ENCODE measurements around the gene PHC2. TPM values are rescaled to one million over a fixed set of nuclear protein-coding genes. Genes with fewer than 3 reads are reported as not detected.

Gene PHC2
- total RNA-seq, 2 donors from 2014 or later: 60.6 to 74.8 TPM

DNA sequence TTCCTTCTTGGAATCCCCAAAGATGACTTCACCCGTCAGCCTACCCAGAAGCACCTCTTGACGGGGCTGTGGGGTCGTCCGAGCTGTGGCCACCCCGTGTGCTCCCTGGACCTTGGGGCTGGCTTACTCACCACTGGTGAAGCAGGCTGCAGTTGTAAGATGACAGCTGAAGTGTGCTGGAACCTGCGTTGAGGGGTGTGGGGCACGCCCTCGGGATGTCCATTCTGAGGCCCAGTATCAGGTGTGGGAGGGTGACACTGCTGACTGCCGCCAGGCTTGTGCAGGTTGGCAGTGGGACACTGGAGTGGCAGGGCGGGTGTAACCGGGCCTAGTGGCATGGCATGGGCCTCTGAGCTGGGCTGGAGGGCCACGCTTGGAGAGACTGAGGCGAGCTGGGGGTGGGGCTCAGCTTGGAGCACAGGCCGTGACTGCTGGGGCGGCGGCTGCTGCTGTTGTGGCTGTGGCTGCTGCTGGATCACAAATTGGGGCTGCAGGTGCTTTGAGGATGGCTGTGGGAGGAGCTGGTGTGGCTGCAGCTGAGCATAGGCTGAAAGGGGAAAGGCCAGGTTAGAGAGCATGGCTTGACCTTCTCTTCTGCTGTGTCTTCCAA lies 76.1 kb downstream of the PHC2 start:
- no peaks in the 10 kb centered on the region for H3K27me3 ChIP-seq
- H3K4me3 ChIP-seq: no peak overlapping the region
- TF ChIP-seq, protein P1, sequence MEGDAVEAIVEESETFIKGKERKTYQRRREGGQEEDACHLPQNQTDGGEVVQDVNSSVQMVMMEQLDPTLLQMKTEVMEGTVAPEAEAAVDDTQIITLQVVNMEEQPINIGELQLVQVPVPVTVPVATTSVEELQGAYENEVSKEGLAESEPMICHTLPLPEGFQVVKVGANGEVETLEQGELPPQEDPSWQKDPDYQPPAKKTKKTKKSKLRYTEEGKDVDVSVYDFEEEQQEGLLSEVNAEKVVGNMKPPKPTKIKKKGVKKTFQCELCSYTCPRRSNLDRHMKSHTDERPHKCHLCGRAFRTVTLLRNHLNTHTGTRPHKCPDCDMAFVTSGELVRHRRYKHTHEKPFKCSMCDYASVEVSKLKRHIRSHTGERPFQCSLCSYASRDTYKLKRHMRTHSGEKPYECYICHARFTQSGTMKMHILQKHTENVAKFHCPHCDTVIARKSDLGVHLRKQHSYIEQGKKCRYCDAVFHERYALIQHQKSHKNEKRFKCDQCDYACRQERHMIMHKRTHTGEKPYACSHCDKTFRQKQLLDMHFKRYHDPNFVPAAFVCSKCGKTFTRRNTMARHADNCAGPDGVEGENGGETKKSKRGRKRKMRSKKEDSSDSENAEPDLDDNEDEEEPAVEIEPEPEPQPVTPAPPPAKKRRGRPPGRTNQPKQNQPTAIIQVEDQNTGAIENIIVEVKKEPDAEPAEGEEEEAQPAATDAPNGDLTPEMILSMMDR (IDR thresholded peaks at IDR 0.05): no peak
- H3K9me3 ChIP-seq: no peaks in the 10 kb centered on the region
- H3K36me3 ChIP-seq: no peaks in the 10 kb centered on the region
- intact Hi-C loops (cut with DNase I): no loop called here
- no peak overlapping the region for H3K9ac ChIP-seq (ENCODE audit: low read depth in 2 of 2, low read length in 2 of 2)
- H3K4me1 ChIP-seq: peaks cover 4% of the 10 kb centered on the region
- H3K27ac ChIP-seq: no peak overlapping the region
- DNase-seq: no peak

DNA sequence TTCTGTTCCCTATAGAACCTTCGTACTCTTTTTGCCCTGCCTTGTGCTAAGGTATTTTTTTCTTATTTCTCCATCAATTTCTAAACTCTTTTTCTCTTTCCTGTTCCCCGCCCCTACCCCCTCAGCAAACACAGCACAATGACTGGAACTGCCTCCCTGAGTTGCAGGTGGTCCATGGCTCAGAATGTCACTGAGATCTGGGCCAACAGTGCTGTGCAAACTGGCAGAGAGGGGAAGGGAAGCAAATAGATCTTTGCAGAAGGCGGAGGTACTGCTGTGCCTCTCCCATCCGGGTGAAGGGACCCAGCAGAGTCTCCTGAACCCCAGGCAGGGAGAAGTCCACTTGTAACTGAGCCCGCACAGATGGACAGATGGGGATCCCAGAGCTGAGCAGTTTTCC lies 77.4 kb downstream of the PHC2 start:
- DNase-seq: no peak
- no peak overlapping the region for H3K27ac ChIP-seq
- H3K9ac ChIP-seq (ENCODE audit: low read depth in 2 of 2, low read length in 2 of 2): no peak overlapping the region
- H3K36me3 ChIP-seq: no peaks in the 10 kb centered on the region
- H3K4me3 ChIP-seq: no peak overlapping the region
- H3K9me3 ChIP-seq: no peaks in the 10 kb centered on the region
- TF ChIP-seq, protein P1 (IDR thresholded peaks at IDR 0.05): no peak
- peaks cover 4% of the 10 kb centered on the region for H3K4me1 ChIP-seq
- intact Hi-C loops (cut with DNase I): no loop called here
- no peaks in the 10 kb centered on the region for H3K27me3 ChIP-seq

DNA sequence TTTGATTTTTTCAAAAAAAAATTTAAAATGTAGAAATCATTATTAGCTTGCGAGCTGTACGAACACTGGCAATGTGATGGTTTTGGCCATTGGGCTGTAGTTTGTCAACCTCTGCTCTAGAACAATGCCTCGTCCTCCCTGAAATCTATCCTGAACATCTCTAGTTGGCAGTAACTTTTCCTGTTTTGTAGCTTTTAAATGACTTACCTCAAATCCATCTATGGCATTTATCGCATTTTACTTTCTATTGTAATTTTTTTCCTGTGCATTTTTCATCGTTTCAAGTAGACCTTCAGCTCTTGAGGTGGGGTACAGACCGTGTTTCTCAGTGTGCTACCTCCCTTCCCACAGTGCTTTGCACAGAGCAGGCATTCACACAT lies 79.6 kb downstream of the PHC2 start:
- no peaks in the 10 kb centered on the region for H3K36me3 ChIP-seq
- H3K4me1 ChIP-seq: peaks cover 13% of the 10 kb centered on the region
- intact Hi-C loops (cut with DNase I): no loop called here
- H3K4me3 ChIP-seq: no peak overlapping the region
- no peak for DNase-seq
- no peaks in the 10 kb centered on the region for H3K9me3 ChIP-seq
- TF ChIP-seq, protein P1 (IDR thresholded peaks at IDR 0.05): no peak
- no peaks in the 10 kb centered on the region for H3K27me3 ChIP-seq
- no peak overlapping the region for H3K9ac ChIP-seq (ENCODE audit: low read depth in 2 of 2, low read length in 2 of 2)
- H3K27ac ChIP-seq: no peak overlapping the region

DNA sequence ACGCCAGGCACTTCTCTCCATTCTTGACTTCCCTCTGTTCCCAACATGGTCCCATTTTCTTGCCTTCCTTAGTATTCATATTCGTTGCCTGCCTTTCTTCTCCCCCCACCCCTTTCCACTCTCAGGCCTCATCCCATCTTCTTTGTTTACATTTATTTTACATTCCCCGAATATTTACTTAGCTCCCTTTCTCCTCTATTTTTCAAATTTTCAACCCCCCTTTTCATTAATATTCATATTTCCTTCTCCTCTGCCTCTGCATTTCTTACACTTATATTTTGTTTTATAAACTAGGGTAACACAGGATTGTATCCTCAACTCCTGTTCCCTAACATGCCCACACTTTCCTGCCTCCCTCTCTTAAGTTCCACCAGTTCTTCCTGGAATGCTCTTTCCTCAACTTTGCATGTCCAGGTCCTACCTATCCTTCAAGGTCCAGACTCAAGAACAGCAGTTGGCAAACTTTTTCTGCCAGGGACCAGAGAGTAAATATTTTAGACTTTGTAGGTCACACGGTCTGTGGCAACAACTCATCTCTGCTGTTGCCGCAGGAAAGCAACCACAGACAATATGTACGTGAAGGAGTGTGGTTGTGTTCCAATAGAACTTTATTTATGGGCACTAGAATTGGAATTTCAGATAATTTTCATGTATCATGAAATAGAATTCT lies 80.1 kb downstream of the PHC2 start:
- Histone ChIP-seq H3K9me3 (no peaks in the 10 kb centered on the region), H3K36me3 (no peaks in the 10 kb centered on the region), H3K4me3 (peak overlapping the region; percentile 53), H3K27me3 (no peaks in the 10 kb centered on the region), H3K4me1 (peaks cover 13% of the 10 kb centered on the region), H3K27ac (peak overlapping the region; percentile 92), H3K9ac (ENCODE audit: low read depth in 2 of 2, low read length in 2 of 2) (peak overlapping the region; percentile 82 to 83)
- no peak for DNase-seq
- TF ChIP-seq, protein P1 (IDR thresholded peaks at IDR 0.05): no peak
- intact Hi-C loops (cut with DNase I): no loop called here

DNA sequence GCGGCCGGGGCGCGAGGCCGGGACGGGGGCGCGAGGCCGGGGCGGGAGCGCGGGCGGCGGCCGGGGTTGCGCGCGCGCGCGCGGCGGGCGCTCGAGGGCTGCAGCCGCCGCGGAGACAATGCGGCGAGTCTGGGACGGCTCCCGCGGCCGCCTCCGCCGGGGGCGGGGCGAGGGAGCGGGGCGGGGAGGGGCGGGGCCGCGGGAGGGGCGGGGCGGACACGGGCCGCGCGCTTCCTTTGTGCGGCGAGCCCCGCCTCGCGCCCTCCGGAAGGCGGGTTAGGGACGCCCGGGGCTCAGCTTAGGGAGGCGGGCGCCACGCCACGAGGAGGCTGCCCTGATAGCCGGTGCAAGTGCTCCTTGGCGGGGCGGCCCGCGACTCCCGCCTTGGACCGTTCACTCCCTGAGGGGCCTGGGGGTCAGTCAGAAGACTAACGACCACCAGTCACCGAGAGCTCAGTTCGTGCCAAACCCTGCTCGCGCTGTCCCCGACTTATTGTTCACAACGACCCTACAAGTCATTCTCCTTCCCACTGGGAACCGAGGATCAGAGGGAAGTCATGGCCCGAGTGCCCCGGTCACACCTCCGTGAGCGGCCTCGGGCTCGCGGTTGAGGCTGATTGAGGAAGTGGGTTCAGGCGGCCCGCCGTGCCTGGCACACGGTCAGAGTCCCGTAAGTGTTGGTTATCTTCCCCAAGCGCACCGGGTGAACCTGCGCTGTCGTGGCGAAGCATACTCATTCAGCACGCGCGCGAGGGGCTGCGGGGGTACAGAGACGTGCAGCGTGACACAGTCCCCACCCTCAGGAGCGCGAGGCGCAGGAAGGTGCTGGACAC lies 80.9 kb downstream of the PHC2 start:
- peak; percentile 89 for DNase-seq
- Histone ChIP-seq H3K4me1 (peaks cover 17% of the 10 kb centered on the region), H3K36me3 (no peaks in the 10 kb centered on the region), H3K9me3 (no peaks in the 10 kb centered on the region), H3K4me3 (peak overlapping the region; percentile 53), H3K27me3 (no peaks in the 10 kb centered on the region), H3K27ac (peak overlapping the region; percentile 92), H3K9ac (ENCODE audit: low read depth in 2 of 2, low read length in 2 of 2) (peak overlapping the region; percentile 82 to 86)
- intact Hi-C loops (cut with DNase I): no loop called here
- TF ChIP-seq, protein P1 (IDR thresholded peaks at IDR 0.05): no peak

All from colonic mucosa (tissue), 4 donors.